GM18526 (cell line): ENCODE results near the gene DAP.

Source experiments
- POLR2A ChIP-seq: IDR thresholded peaks from 3 replicates; pipeline ENCODE4 v1.6.1; 2011; ENCODE audit not compliant: insufficient read length; ENCODE audit errors: extremely low read depth

The DAP gene

GRCh38 chr5:10699281-10699874 is 61.7 kb downstream of the DAP start:
- TF ChIP-seq POLR2A: no peak

- no peak for TF ChIP-seq POLR2A
These were observed 65.1 kb downstream of the DAP start for GRCh38 chr5:10695759-10696543.

GRCh38 chr5:10695055-10695649 is 65.9 kb downstream of the DAP start:
- no peak for TF ChIP-seq POLR2A

GRCh38 chr5:10691826-10692785 is 68.9 kb downstream of the DAP start:
- TF ChIP-seq POLR2A: no peak

DNA sequence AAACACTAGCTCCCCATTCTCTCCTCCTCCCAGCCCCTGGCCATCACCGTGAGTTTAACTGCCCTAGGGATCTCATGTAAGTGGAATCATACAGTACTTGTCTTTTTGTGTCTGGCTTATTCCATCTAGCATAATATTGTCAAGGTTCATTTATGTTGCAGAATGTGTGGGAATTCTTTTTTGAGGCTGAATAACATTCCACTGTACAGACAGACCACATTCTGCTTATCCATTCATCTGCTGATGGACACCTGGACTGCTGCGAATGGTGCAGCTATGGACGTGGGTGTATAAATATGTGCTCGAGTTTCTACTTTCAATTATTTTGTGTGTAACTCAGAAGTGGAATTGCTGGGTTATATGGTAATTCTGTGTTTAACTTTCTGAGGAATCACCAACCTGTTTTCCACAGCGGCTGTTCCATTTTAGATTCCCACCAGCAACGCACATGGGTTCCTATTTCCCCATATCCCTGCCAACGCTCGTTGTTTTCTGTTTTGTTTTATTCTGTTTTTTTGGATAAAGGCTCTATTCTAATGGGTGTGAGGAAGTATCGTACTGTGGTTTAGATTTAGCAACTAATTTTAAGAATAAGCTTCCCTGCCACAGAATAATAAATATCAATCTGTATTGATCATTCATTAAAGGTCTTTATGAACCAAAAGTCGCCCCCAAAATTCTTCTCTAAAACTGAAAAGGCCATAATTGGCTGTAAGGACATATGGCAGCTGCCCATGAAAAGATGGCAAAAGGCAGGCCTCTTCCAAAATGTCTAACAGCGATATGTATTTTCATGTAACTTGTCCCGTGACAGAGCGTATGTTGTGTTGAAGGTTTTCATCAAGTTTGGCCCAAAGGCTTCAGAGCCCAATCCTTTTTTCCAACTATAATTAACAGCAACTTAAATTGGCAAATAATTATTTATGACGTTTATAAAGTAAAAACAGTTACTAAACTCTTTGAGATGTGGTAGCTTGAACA is 70.3 kb downstream of the DAP start:
- TF ChIP-seq POLR2A: no peak

GRCh38 chr5:10689391-10690081 is 71.5 kb downstream of the DAP start:
- TF ChIP-seq POLR2A: no peak

DNA sequence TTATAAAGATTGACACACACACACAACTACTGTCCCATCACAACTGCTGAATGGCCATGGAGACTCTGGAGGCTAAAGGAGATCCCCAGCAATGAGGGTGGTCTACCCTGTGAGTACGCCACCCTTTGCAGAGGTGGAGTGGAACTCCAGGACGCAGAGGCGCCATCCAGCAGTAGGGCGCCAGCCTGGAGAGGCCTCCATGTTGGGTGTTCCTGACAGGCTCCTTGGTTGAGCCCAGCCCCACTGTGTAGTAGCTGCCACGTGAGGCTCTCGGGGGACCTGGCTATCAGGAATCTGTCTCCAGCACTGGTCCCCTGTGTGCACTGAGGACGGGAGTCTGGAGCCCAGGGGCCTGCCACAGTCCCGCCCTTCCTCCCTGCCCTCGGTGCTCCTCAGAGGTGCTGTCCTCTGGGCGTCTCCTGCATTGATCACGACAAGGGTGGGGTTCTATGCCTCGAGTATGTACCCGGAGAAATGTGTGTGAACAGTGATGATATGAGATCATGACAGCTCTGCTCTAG is 72.3 kb downstream of the DAP start:
- no peak for TF ChIP-seq POLR2A

- TF ChIP-seq POLR2A: no peak
These were observed 74.1 kb downstream of the DAP start for GRCh38 chr5:10686890-10687289.

GRCh38 chr5:10685115-10685521 is 75.9 kb downstream of the DAP start:
- TF ChIP-seq POLR2A: no peak

GRCh38 chr5:10684303-10685086 is 76.5 kb downstream of the DAP start:
- no peak for TF ChIP-seq POLR2A

DNA sequence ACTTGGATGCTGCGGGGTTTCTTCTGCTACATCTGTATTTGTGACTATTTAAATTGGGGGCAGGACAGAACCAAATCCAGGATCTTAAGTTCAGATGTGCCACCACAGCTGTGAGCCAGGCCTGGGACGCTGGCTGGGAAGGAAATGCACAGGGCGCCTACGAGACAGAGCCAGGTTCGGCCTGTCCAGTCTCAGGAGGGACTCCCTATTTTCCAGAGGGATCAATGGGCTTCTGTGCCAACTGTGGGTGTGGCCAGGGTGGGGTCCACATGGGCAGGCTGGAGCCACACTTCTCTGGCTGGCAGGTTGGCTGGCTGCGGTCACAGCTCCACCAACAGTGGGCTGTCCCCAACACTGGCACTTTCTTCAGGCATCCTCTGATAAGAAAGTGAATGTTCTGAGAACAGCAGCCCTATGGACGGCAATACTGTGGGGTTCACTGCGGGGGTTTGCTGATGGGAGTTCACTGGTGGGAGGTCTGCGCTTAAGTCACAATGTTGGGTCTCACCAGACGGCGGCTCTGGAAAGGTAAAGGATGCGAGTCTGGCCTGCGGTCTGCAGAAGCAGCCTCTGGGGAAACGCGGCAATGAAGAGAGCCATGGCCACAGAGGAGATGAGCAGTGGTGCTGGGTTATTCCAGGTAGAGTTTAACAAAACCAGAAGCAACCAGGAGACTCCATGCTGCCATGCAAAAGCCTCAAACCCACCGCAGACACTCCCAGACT is 78.1 kb downstream of the DAP start:
- TF ChIP-seq POLR2A: no peak
